GM23338 (cell line): Measurements from ENCODE around the gene NCBP1.

Experiments used
- CREB1 ChIP-seq: fragments of 250-450 bp; sonication (Bioruptor Pico); IDR thresholded peaks from 2 replicates; pipeline ENCODE4 v1.5.0; 2020; ENCODE audit warnings: low read depth, mild to moderate bottlenecking, moderate library complexity
- EZH2 ChIP-seq: fragments of 200-600 bp; sonication (generic); IDR thresholded peaks from one replicate; pipeline ENCODE4 v1.8.0; 2017; ENCODE audit warnings: antibody characterized with exemption, mild to moderate bottlenecking, low read depth; ENCODE audit not compliant: unreplicated experiment
- EZH2phosphoT487 ChIP-seq: fragments of 200-600 bp; sonication (generic); IDR thresholded peaks from one replicate; pipeline ENCODE4 v1.8.1; 2018; ENCODE audit warnings: antibody characterized with exemption; ENCODE audit not compliant: unreplicated experiment
- JUNB ChIP-seq: IDR thresholded peaks from one replicate; pipeline ENCODE4 v1.6.1; 2016; ENCODE audit warnings: antibody characterized with exemption; ENCODE audit not compliant: unreplicated experiment
- POLR2AphosphoS5 ChIP-seq: IDR thresholded peaks from 2 replicates; pipeline ENCODE4 v1.6.1; 2016; ENCODE audit warnings: antibody characterized with exemption, low read depth
- REST ChIP-seq: IDR thresholded peaks from one replicate; pipeline ENCODE4 v1.6.1; 2018; ENCODE audit warnings: antibody characterized with exemption; ENCODE audit not compliant: unreplicated experiment
- ZNF331 ChIP-seq: fragments of 250-450 bp; sonication (Bioruptor Pico); IDR thresholded peaks from 2 replicates; pipeline ENCODE4 v1.5.0; 2020; ENCODE audit warnings: low read depth, mild to moderate bottlenecking, moderate library complexity
- TF ChIP-seq, protein P1 (sequence below), 2 experiments: fragments of 200-600 bp in 1 of 2; sonication (generic) in 1 of 2; conservative IDR thresholded peaks; 2 replicates each; pipeline versions ENCODE4 v1.5.1 to v1.6.1; 2016 to 2017; ENCODE audit warnings: antibody characterized with exemption in 2 of 2, low read depth in 2 of 2, mild to moderate bottlenecking in 2 of 2, moderate library complexity in 1 of 2

DNA sequence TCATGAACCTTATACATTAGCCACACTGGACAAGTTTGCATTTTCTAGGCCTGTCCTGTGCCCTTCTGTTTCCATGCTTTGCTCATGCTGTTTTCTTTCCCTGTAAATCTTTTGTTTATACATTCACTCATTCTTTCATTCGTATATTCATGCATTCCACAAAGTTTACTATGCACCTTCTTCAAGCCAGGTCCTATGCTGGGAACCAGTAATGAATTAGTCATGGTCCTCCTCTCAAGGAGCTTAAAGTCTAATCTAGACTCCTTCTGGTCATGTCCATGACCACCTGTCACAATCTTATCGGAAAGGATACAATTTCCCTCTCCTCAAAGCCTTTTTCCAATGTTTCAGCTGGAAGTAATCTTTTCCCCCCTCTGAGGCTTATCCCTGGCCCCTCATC is 72.6 kb downstream of the NCBP1 start:
- TF ChIP-seq, protein P1, sequence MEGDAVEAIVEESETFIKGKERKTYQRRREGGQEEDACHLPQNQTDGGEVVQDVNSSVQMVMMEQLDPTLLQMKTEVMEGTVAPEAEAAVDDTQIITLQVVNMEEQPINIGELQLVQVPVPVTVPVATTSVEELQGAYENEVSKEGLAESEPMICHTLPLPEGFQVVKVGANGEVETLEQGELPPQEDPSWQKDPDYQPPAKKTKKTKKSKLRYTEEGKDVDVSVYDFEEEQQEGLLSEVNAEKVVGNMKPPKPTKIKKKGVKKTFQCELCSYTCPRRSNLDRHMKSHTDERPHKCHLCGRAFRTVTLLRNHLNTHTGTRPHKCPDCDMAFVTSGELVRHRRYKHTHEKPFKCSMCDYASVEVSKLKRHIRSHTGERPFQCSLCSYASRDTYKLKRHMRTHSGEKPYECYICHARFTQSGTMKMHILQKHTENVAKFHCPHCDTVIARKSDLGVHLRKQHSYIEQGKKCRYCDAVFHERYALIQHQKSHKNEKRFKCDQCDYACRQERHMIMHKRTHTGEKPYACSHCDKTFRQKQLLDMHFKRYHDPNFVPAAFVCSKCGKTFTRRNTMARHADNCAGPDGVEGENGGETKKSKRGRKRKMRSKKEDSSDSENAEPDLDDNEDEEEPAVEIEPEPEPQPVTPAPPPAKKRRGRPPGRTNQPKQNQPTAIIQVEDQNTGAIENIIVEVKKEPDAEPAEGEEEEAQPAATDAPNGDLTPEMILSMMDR (conservative IDR thresholded peaks at IDR 0.05; ENCODE audit: low read depth in 2 of 2): no peak
- no peak for TF ChIP-seq REST
- no peak for TF ChIP-seq EZH2
- no peak for TF ChIP-seq POLR2AphosphoS5
- no peak for TF ChIP-seq CREB1 (CRISPR knock-in tag)
- no peak for TF ChIP-seq EZH2phosphoT487
- TF ChIP-seq JUNB: no peak
- TF ChIP-seq ZNF331 (CRISPR knock-in tag): no peak
